ENCODE results near the gene SH2D3A. TPM values are rescaled to one million over a fixed set of nuclear protein-coding genes. Genes with fewer than 3 reads are reported as not detected.

SH2D3A gene
- total and polyA plus RNA-seq, 2 of the 4 experiments (the other 2 are of a cell fraction) = under 0.01 to 0.09 TPM

DNA sequence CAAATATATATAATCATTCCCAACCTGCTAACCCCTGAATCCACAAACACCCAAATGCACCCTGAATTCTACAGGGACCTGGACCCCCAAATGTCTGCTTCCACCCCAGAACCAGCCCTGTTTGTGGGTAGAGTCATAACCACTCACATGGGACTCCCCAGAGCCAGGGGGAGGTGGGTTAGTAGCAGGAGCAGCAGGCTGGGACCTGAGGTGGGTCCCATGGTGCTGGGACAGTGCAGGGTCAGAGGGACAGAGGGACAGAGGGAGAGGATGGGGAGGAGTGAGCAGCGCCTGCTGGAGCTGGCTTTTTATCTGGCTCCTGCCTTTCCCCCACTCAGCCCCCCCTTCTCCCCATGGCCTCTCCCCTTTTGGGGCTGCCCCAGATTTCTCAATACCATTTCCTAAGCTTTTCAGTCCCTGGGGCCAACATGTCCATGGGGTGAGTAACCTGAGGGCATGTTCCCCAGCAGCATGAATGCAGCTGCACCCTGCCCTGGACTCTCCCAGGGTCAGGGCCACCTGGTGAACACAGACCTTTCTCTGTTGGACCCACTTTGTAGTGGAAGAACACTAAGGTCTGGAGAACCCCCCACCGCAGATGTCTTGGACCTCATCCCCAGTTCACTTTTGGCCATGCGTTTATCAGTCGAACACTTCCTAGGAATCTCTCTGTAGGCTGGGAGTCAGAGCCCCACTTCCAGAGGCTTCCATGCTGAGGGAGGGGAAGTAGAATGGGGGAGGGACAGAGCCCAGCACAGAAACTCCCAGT lies 46.7 kb downstream of the SH2D3A start, which contains the start of gene C3 (continued):
- no peak for TF ChIP-seq CEBPB (IDR thresholded peaks at IDR 0.05; ENCODE audit: low read depth, low read length)

DNA sequence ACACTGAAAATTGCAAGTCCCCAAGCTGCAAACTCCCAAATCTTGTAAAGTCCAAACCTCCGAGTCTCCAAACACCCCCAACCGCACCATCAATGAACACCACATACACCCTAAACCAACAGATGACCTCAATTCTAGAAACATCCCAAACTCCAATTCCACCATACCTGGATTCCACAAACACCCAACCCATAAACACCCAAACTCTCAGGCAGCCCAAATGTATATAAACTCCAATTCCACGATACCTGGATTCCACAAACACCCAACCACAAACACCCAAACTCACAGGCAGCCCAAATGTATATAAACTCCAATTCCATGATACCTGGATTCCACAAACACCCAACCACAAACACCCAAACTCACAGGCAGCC lies 47.3 kb downstream of the SH2D3A start:
- no peak overlapping the region for H3K14ac ChIP-seq (replicated peaks; ENCODE audit: low read depth, low read length)
- POLR2A ChIA-PET (ENCODE audit: unreplicated experiment) = no interaction called here
- H3K4me3 ChIP-seq (ENCODE audit: insufficient read depth, low read depth, low read length) = no peak overlapping the region
- DNase-seq (no peak), ATAC-seq (ENCODE audit: low read depth) (no peak)
- H2BK20ac ChIP-seq (ENCODE audit: low read depth, low read length) = no peak overlapping the region
- peaks cover 2% of the 10 kb centered on the region; the same call in 1 of the 2 replicates for H3K4me1 ChIP-seq (ENCODE audit: control insufficient read depth, insufficient read depth, low read length)
- intact Hi-C loops (cut with micrococcal nuclease) = no loop called here
- H2BK15ac ChIP-seq (ENCODE audit: low read depth, low read length) = no peak overlapping the region
- H3K4ac ChIP-seq (ENCODE audit: low read depth, low read length) = no peak overlapping the region
- CTCF ChIA-PET = no interaction called here
- dilution Hi-C loops (cut with HindIII; ENCODE audit: low sequenced_read_pairs, unreplicated experiment) = no loop called here
- no peak overlapping the region for H3K4me2 ChIP-seq (ENCODE audit: low read depth, low read length)
- H2BK120ac ChIP-seq (ENCODE audit: low read depth, low read length) = no peak overlapping the region
- in situ Hi-C loops (cut with MboI; ENCODE audit: low sequenced_read_pairs) = no loop called here
- H4K8ac ChIP-seq (ENCODE audit: low read depth in 2 of 2, low read length in 2 of 2) = no peak overlapping the region
- H3K56ac ChIP-seq (ENCODE audit: extremely low read depth, insufficient read depth, low read length) = no peak overlapping the region
- no peak overlapping the region for H3K23ac ChIP-seq (ENCODE audit: low read depth, low read length)
- H2AK9ac ChIP-seq (replicated peaks; ENCODE audit: low read depth, low read length, poor library complexity) = no peak overlapping the region
- no peak overlapping the region for H3K18ac ChIP-seq (ENCODE audit: low read depth, low read length)
- no TSS peak for BruUV-seq (replicated peaks)
- no peak overlapping the region for H2BK5ac ChIP-seq (ENCODE audit: low read depth, low read length, poor library complexity, severe bottlenecking)
- H2AFZ ChIP-seq (replicated peaks; ENCODE audit: low read length, poor library complexity) = no peak overlapping the region
- no peaks in the 10 kb centered on the region for H4K20me1 ChIP-seq (ENCODE audit: insufficient read depth, low read length)
- H3K9ac ChIP-seq (ENCODE audit: low read depth, low read length) = no peak overlapping the region
- H3K27me3 ChIP-seq (ENCODE audit: control insufficient read depth, insufficient read depth, low read length) = no peaks in the 10 kb centered on the region
- no peak overlapping the region for H4K5ac ChIP-seq (ENCODE audit: low read depth, low read length)
- H2AK5ac ChIP-seq (ENCODE audit: low read depth, low read length) = no peak overlapping the region
- no peaks in the 10 kb centered on the region for H3K9me1 ChIP-seq (ENCODE audit: insufficient read depth, low read length)
- no peaks in the 10 kb centered on the region for H3K79me1 ChIP-seq (ENCODE audit: low read depth in 1 of 2, low read length in 2 of 2)
- WGBS, 2 experiments (ENCODE audit: extremely low coverage in 2 of 2, insufficient read length in 1 of 2) = 100% methylated on average over 3 of the region's 3 CpGs; no CpG with 5 or more reads in 1 of the 2 experiments
- no peak overlapping the region for H4K91ac ChIP-seq (ENCODE audit: insufficient read depth, low read depth, low read length)
- no peak overlapping the region for H3K27ac ChIP-seq (ENCODE audit: insufficient read depth, low read length)
- no peaks in the 10 kb centered on the region for H3K9me3 ChIP-seq (ENCODE audit: control insufficient read depth, insufficient read depth, low read length)
- H3K36me3 ChIP-seq (ENCODE audit: control insufficient read depth, insufficient read depth, low read length) = peaks cover 4% of the 10 kb centered on the region; the same call in 1 of the 2 replicates
- no peak for TF ChIP-seq RCOR1 (IDR thresholded peaks at IDR 0.05; ENCODE audit: insufficient replicate concordance, low read length)
- no peak for TF ChIP-seq NFE2L2 (IDR thresholded peaks at IDR 0.05; ENCODE audit: low read depth, low read length)
- TF ChIP-seq BHLHE40 (IDR thresholded peaks at IDR 0.05; ENCODE audit: low read depth, low read length) = no peak
- TF ChIP-seq RFX5 (IDR thresholded peaks at IDR 0.05; ENCODE audit: low read depth, low read length) = no peak
- no peak for TF ChIP-seq FOS (IDR thresholded peaks at IDR 0.05; ENCODE audit: low read depth, low read length)
- no peak for TF ChIP-seq CHD1 (IDR thresholded peaks at IDR 0.05; ENCODE audit: low read depth, low read length)
- TF ChIP-seq RAD21 (IDR thresholded peaks at IDR 0.05; ENCODE audit: low read length) = no peak
- no peak for TF ChIP-seq MAFK (IDR thresholded peaks at IDR 0.05; ENCODE audit: low read depth, low read length)
- no peak for TF ChIP-seq MAZ (IDR thresholded peaks at IDR 0.05; ENCODE audit: borderline replicate concordance, low read depth, low read length)
- TF ChIP-seq, protein P1, sequence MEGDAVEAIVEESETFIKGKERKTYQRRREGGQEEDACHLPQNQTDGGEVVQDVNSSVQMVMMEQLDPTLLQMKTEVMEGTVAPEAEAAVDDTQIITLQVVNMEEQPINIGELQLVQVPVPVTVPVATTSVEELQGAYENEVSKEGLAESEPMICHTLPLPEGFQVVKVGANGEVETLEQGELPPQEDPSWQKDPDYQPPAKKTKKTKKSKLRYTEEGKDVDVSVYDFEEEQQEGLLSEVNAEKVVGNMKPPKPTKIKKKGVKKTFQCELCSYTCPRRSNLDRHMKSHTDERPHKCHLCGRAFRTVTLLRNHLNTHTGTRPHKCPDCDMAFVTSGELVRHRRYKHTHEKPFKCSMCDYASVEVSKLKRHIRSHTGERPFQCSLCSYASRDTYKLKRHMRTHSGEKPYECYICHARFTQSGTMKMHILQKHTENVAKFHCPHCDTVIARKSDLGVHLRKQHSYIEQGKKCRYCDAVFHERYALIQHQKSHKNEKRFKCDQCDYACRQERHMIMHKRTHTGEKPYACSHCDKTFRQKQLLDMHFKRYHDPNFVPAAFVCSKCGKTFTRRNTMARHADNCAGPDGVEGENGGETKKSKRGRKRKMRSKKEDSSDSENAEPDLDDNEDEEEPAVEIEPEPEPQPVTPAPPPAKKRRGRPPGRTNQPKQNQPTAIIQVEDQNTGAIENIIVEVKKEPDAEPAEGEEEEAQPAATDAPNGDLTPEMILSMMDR (conservative IDR thresholded peaks at IDR 0.05; ENCODE audit: low read depth, low read length) = no peak
- TF ChIP-seq, protein P2, sequence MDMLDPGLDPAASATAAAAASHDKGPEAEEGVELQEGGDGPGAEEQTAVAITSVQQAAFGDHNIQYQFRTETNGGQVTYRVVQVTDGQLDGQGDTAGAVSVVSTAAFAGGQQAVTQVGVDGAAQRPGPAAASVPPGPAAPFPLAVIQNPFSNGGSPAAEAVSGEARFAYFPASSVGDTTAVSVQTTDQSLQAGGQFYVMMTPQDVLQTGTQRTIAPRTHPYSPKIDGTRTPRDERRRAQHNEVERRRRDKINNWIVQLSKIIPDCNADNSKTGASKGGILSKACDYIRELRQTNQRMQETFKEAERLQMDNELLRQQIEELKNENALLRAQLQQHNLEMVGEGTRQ (IDR thresholded peaks at IDR 0.05; ENCODE audit: low read depth, low read length) = no peak
- no peak for TF ChIP-seq MXI1 (IDR thresholded peaks at IDR 0.05; ENCODE audit: borderline replicate concordance, low read depth, low read length)

Measured in IMR-90 (cell line).